ENCODE data around the gene FAM240B. TPM values are rescaled to one million over a fixed set of nuclear protein-coding genes. Genes with fewer than 3 reads are reported as not detected.

FAM240B gene
- total RNA-seq, 1 experiment from 2014 or later, result not detected

- H3K4me1 ChIP-seq (replicated peaks), result peaks cover 15% of the 10 kb centered on the region
- no peaks in the 10 kb centered on the region for H3K9me3 ChIP-seq (replicated peaks)
- H3K4me3 ChIP-seq, result no peak overlapping the region
- no peaks in the 10 kb centered on the region for H3K36me3 ChIP-seq
- H3K27ac ChIP-seq, result no peak overlapping the region
- H3K27me3 ChIP-seq (replicated peaks), result no peaks in the 10 kb centered on the region
- no peak for DNase-seq (ENCODE audit: low read depth in 1 of 2, low spot score in 2 of 2)
Measured at GRCh38 chr9:38690574-38690973, 29.4 kb downstream of the FAM240B start.

- Histone ChIP-seq H3K9me3 (replicated peaks) (no peaks in the 10 kb centered on the region), H3K4me3 (no peak overlapping the region), H3K4me1 (replicated peaks) (peaks cover 15% of the 10 kb centered on the region), H3K36me3 (no peaks in the 10 kb centered on the region), H3K27ac (no peak overlapping the region), H3K27me3 (replicated peaks) (no peaks in the 10 kb centered on the region)
- peak; percentile 35 to 44 for DNase-seq (ENCODE audit: low read depth in 1 of 2, low spot score in 2 of 2)
Measured at GRCh38 chr9:38689678-38690077, 30.3 kb downstream of the FAM240B start.

- Histone ChIP-seq H3K36me3 (no peaks in the 10 kb centered on the region), H3K27me3 (replicated peaks) (no peaks in the 10 kb centered on the region), H3K9me3 (replicated peaks) (no peaks in the 10 kb centered on the region), H3K27ac (no peak overlapping the region), H3K4me1 (replicated peaks) (peaks cover 20% of the 10 kb centered on the region), H3K4me3 (no peak overlapping the region)
- DNase-seq (ENCODE audit: low read depth in 1 of 2, low spot score in 2 of 2), result no peak
Measured at GRCh38 chr9:38687992-38688391, 31.9 kb downstream of the FAM240B start.

GRCh38 chr9:38687389-38687842 is 32.5 kb downstream of the FAM240B start:
- no peak for DNase-seq (ENCODE audit: low read depth in 1 of 2, low spot score in 2 of 2)
- Histone ChIP-seq H3K27me3 (replicated peaks) (no peaks in the 10 kb centered on the region), H3K4me3 (no peak overlapping the region), H3K27ac (no peak overlapping the region), H3K36me3 (no peaks in the 10 kb centered on the region), H3K4me1 (replicated peaks) (peaks cover 26% of the 10 kb centered on the region), H3K9me3 (replicated peaks) (no peaks in the 10 kb centered on the region)

DNA sequence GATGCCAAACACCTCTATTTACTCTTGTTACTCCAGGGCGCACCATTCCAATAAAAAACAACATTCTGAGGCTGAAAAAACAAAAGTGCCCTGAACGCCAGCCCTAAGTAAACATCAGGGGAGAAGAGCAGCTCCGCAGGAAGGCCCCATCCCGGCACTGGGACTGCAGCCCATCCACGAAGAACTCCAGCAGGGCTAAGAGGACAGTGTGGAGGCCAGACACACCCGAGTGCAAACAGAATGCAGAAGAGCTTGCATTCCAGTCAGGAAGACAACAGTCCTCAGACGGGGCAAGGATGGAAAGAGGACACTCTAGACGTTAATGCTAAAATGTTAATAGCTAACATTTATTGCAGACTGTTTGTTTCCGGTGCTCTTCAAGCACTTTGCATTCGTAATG is 33.0 kb downstream of the FAM240B start:
- no peak overlapping the region for H3K27ac ChIP-seq
- H3K9me3 ChIP-seq (replicated peaks), result no peaks in the 10 kb centered on the region
- H3K4me1 ChIP-seq (replicated peaks), result peaks cover 31% of the 10 kb centered on the region
- no peaks in the 10 kb centered on the region for H3K36me3 ChIP-seq
- no peaks in the 10 kb centered on the region for H3K27me3 ChIP-seq (replicated peaks)
- DNase-seq (ENCODE audit: low read depth in 1 of 2, low spot score in 2 of 2), result no peak
- H3K4me3 ChIP-seq, result no peak overlapping the region

DNA sequence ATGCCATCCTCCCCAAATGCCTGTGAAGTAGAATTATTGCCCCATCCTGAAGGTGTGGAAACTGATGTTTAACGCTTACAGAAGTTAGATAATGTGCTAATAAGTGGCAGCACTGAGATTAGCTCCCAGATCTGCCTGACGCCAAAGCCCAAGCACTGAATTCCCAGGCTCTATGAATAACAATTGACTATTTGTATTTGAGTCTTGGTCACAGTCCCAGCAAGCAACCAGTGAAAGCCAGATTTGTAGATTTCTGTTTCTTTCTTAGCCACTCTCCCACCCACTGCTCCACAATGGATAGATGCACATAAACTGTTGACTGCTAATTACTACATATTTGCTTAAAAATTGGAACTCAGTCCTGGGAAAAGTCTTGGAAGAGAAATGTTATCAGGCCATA is 34.4 kb downstream of the FAM240B start:
- Histone ChIP-seq H3K36me3 (no peaks in the 10 kb centered on the region), H3K27me3 (replicated peaks) (no peaks in the 10 kb centered on the region), H3K4me3 (no peak overlapping the region)

DNA sequence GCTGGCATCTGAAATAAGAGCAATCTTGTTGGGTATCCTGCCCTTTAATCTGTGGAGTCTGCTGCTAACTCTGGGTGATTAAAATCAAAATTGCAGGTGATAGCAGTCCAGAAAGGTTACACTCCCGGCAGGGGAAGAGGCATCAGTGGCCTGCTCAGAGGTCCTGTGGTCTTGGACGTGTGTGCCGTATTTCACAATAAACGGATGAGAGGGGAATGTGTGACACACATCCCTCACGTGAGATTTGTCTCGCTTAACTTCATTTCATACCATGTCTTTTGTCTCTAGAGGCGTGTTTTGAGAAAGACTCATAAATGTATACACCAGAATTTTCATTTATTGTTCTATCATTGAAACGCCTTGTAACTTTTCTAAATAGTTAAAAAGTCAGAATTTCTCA is 36.6 kb downstream of the FAM240B start:
- Histone ChIP-seq H3K9me3 (replicated peaks) (no peaks in the 10 kb centered on the region), H3K4me1 (replicated peaks) (peaks cover 36% of the 10 kb centered on the region), H3K27ac (peak overlapping the region; percentile 98), H3K36me3 (no peaks in the 10 kb centered on the region), H3K4me3 (no peak overlapping the region), H3K27me3 (replicated peaks) (no peaks in the 10 kb centered on the region)
- no peak for DNase-seq (ENCODE audit: low read depth in 1 of 2, low spot score in 2 of 2)

More for the DNA sequence above, 34.4 kb downstream of the FAM240B start:
- peaks cover 44% of the 10 kb centered on the region for H3K4me1 ChIP-seq (replicated peaks)
- no peak overlapping the region for H3K27ac ChIP-seq
- no peaks in the 10 kb centered on the region for H3K9me3 ChIP-seq (replicated peaks)
- no peak for DNase-seq (ENCODE audit: low read depth in 1 of 2, low spot score in 2 of 2)

GRCh38 chr9:38682713-38683112 is 37.2 kb downstream of the FAM240B start:
- peaks cover 36% of the 10 kb centered on the region for H3K4me1 ChIP-seq (replicated peaks)
- peak; percentile 77 to 78 for DNase-seq (ENCODE audit: low read depth in 1 of 2, low spot score in 2 of 2)
- peak overlapping the region; percentile 98 for H3K27ac ChIP-seq
- H3K4me3 ChIP-seq, result no peak overlapping the region
- H3K36me3 ChIP-seq, result no peaks in the 10 kb centered on the region
- H3K27me3 ChIP-seq (replicated peaks), result no peaks in the 10 kb centered on the region
- H3K9me3 ChIP-seq (replicated peaks), result no peaks in the 10 kb centered on the region

DNA sequence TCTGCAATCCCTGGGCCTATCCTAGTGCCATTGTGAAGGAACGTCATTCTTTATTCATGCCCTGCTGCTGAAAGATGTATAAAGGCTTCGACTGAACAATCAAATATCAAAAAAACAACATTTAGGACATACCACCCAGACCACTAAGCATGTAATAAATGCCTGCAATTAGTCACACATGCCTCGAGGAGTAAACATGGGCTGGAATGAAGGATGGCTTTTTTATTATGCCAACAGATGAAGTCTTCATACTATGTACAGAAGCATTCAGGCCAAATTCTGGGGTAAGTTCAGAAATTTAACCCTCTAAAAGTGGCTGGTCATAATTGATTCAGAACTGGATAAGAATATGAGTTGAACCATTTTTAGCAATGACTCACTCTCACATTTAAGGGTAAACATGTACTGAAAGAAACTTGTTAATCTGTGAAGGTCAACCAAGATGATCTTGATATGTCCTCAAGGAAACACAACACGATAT is 38.1 kb downstream of the FAM240B start:
- Histone ChIP-seq H3K27me3 (replicated peaks) (no peaks in the 10 kb centered on the region), H3K36me3 (no peaks in the 10 kb centered on the region), H3K4me1 (replicated peaks) (peaks cover 31% of the 10 kb centered on the region), H3K4me3 (no peak overlapping the region), H3K27ac (peak overlapping the region; percentile 98), H3K9me3 (replicated peaks) (no peaks in the 10 kb centered on the region)
- peak; percentile 53 to 82 for DNase-seq (ENCODE audit: low read depth in 1 of 2, low spot score in 2 of 2)

DNA sequence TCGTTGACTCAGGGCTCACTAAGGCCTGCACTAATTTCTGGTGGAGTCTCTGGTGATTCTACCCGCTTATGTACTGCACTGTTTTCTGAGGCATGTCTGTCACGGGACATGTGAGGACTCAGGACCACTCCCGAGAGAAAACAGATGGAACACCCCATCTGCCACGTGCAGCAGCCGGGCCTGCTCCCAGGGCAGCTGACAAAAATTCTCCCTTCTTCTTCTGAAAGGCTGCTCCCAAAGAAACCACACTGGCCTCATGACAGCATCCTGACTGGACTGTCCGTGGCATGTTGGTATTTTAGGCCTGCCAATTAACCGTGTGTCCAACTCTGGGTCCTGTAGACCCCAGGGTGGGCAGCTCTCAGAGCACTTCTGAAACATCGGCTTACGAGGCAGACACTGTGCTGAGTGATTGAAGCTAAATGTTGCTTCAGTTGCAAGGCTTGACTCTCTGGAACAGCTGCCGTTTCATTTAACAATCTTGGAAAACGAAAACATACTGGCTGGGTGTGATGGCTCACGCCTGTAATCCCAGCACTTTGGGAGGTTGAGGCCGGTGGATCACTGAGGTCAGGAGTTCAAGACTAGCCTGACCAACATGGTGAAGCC is 39.0 kb downstream of the FAM240B start:
- H3K27me3 ChIP-seq (replicated peaks), result no peaks in the 10 kb centered on the region
- H3K9me3 ChIP-seq (replicated peaks), result no peaks in the 10 kb centered on the region
- H3K27ac ChIP-seq, result peak overlapping the region; percentile 98
- DNase-seq (ENCODE audit: low read depth in 1 of 2, low spot score in 2 of 2), result no peak
- H3K4me1 ChIP-seq (replicated peaks), result peaks cover 31% of the 10 kb centered on the region
- no peaks in the 10 kb centered on the region for H3K36me3 ChIP-seq
- no peak overlapping the region for H3K4me3 ChIP-seq

DNA sequence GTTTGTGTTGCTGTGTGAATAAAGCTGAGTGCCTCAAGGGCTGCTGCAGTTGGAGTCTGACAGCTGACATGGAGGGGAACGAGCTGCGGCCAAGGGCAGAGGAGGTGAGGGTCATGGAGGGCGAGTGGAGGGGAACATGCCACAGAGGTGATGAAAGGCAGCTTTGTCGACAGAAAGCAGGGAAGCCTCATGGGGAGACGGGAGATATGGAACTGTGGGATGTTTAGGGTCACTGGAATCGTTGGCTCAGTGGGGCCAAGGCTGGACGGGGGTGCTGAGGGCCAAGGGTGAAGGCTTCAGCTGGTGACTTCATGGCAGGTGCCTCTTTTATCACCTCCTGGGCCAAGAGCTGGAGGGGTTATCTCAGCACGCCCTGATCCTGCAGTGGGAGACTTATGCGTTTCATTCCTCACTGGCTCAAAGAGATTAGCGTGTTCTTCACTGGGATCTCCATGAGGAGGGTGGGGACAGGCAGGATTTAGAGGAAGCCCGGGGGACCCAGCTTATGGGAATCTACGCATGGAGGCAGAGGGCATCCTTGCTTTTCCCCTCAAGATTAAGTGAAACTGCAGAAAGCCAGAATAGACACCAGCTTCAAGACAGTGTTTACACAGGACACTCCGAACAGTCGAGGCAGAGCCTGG is 42.2 kb downstream of the FAM240B start:
- Histone ChIP-seq H3K4me1 (replicated peaks) (peaks cover 27% of the 10 kb centered on the region), H3K36me3 (no peaks in the 10 kb centered on the region), H3K9me3 (replicated peaks) (no peaks in the 10 kb centered on the region), H3K27ac (no peak overlapping the region), H3K27me3 (replicated peaks) (no peaks in the 10 kb centered on the region), H3K4me3 (no peak overlapping the region)
- DNase-seq (ENCODE audit: low read depth in 1 of 2, low spot score in 2 of 2), result no peak

DNA sequence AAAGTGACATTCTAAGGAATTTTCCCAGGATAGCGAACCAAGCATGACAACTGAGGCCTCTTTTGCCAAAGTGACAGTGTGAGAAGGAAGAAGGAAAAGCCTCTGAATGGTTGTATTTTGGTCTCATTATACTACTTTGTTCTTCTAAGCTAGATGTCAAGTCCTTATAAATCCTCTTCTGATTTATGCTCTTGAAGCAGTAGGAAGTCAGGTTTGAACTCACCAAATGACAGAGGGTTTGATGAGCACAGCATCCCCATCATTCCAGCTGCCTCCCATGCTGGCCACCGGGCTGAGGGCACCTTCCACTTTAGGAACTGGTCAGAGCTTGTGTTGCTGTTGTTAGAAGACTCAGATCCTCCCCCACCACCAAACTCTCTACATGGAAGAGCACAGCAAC is 44.1 kb downstream of the FAM240B start:
- Histone ChIP-seq H3K27ac (no peak overlapping the region), H3K4me1 (replicated peaks) (peaks cover 20% of the 10 kb centered on the region), H3K9me3 (replicated peaks) (no peaks in the 10 kb centered on the region), H3K4me3 (no peak overlapping the region), H3K36me3 (no peaks in the 10 kb centered on the region), H3K27me3 (replicated peaks) (no peaks in the 10 kb centered on the region)
- no peak for DNase-seq (ENCODE audit: low read depth in 1 of 2, low spot score in 2 of 2)

DNA sequence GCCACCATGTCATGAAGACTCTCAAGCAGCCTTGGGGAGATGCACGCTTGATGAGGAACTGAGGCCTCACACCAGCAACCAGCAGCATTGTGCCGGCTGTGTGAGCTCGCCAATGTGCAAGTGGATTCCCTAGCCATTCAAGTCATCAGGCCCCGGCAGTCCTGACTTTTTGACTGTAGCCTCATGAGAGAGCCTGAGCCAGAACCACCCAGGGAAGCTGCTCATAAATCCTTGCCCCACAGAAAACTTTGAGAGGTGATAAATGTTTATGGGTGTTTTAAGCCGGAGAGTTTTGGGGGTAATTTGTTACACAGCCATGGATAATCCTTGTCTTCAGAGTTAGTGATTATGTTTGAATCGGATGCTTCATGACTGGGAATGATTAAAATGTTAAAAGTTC is 44.7 kb downstream of the FAM240B start:
- Histone ChIP-seq H3K27me3 (replicated peaks) (no peaks in the 10 kb centered on the region), H3K36me3 (no peaks in the 10 kb centered on the region), H3K9me3 (replicated peaks) (no peaks in the 10 kb centered on the region)

GRCh38 chr9:38673399-38674193 is 46.3 kb downstream of the FAM240B start:
- no peaks in the 10 kb centered on the region for H3K36me3 ChIP-seq
- no peaks in the 10 kb centered on the region for H3K9me3 ChIP-seq (replicated peaks)
- H3K4me1 ChIP-seq (replicated peaks), result peaks cover 16% of the 10 kb centered on the region
- no peak overlapping the region for H3K27ac ChIP-seq
- H3K4me3 ChIP-seq, result no peak overlapping the region
- DNase-seq (ENCODE audit: low read depth in 1 of 2, low spot score in 2 of 2), result no peak
- H3K27me3 ChIP-seq (replicated peaks), result no peaks in the 10 kb centered on the region

More for the DNA sequence above, 44.7 kb downstream of the FAM240B start:
- Histone ChIP-seq H3K27ac (no peak overlapping the region), H3K4me1 (replicated peaks) (peaks cover 16% of the 10 kb centered on the region), H3K4me3 (no peak overlapping the region)
- no peak for DNase-seq (ENCODE audit: low read depth in 1 of 2, low spot score in 2 of 2)

Data from SJSA1 (cell line).